GM06990 (cell line): ENCODE measurements around the gene GIPC2.
A peak's percentile ranks its signal among the peaks of the same experiment; 100 is the strongest.
"Not testable (repeated sequence)": the region's sequence is repeated elsewhere in the genome, so short reads cannot be mapped to it uniquely, and the experiment has no call there.

Experiments
- DNase-seq: peaks from one replicate; pipeline ENCODE4 v3.0.0-alpha.2; 2011; ENCODE audit not compliant: insufficient read length; ENCODE audit errors: extremely low read depth
- H3K27me3 ChIP-seq: replicated peaks from 2 replicates; pipeline ENCODE4 v1.6.0; 2011; ENCODE audit warnings: low read length; ENCODE audit not compliant: control insufficient read depth, insufficient read depth
- H3K36me3 ChIP-seq: 2 replicates; pipeline ENCODE4 v1.5.1; 2011; ENCODE audit warnings: low read length; ENCODE audit not compliant: control insufficient read depth, insufficient read depth
- H3K4me3 ChIP-seq: replicated peaks from 2 replicates; pipeline ENCODE4 v1.5.1; 2011; ENCODE audit warnings: low read depth, mild to moderate bottlenecking, control low read depth, low read length
- CTCF ChIP-seq: IDR thresholded peaks from 2 replicates; pipeline ENCODE4 v1.5.1; 2011; ENCODE audit warnings: low read length, control low read depth, mild to moderate bottlenecking, inconsistent platforms; ENCODE audit not compliant: insufficient read depth, poor library complexity, severe bottlenecking

The GIPC2 gene

GRCh38 chr1:78045926-78046778 lies at the start of gene GIPC2:
Gene GIPC2, plus strand, starts transcription at chr1:78045966. Its CDS starts 129 bp downstream, at chr1:78046095.
- no peaks in the 10 kb centered on the region for H3K36me3 ChIP-seq
- no peak for TF ChIP-seq CTCF
- peaks cover 2% of the 10 kb centered on the region for H3K27me3 ChIP-seq
- peak within 1 kb of the TSS; percentile 60 for H3K4me3 ChIP-seq
- DNase-seq = peak; percentile 27

- Histone ChIP-seq H3K36me3 (no peaks in the 10 kb centered on the region; the same call in 1 of the 2 replicates), H3K27me3 (no peaks in the 10 kb centered on the region), H3K4me3 (no peak overlapping the region)
- no peak for TF ChIP-seq CTCF
- DNase-seq = no peak
Measured at GRCh38 chr1:77996734-77997133, 49.0 kb upstream of the GIPC2 start.

GRCh38 chr1:78000536-78000935 lies 45.2 kb upstream of the GIPC2 start:
- not testable (repeated sequence) for H3K36me3 ChIP-seq, H3K4me3 ChIP-seq, H3K27me3 ChIP-seq, DNase-seq

- no peak for DNase-seq
Measured at GRCh38 chr1:78003070-78003746, 42.6 kb upstream of the GIPC2 start.

GRCh38 chr1:78003882-78004718 lies 41.7 kb upstream of the GIPC2 start:
- TF ChIP-seq CTCF = no peak
- H3K4me3 ChIP-seq = peak overlapping the region; percentile 39
- peak; percentile 86 for DNase-seq
- H3K36me3 ChIP-seq = no peaks in the 10 kb centered on the region
- no peaks in the 10 kb centered on the region for H3K27me3 ChIP-seq

More at GRCh38 chr1:78003070-78003746, 42.6 kb upstream of the GIPC2 start:
- Histone ChIP-seq H3K27me3 (no peaks in the 10 kb centered on the region), H3K4me3 (no peak overlapping the region), H3K36me3 (no peaks in the 10 kb centered on the region)
- no peak for TF ChIP-seq CTCF
